Lower leg skin (tissue), 3 donors: ENCODE measurements around the gene SORCS2.

Experiments used
- POLR2A ChIP-seq, 2 donors: fragments of 450-650 bp; IDR thresholded peaks; one replicate each; pipeline ENCODE4 v1.6.1; 2016 to 2017; ENCODE audit warnings: antibody characterized with exemption in 2 of 2, mild to moderate bottlenecking in 1 of 2, moderate library complexity in 1 of 2
- TF ChIP-seq, protein P1 (sequence below), 3 donors: fragments of 450-650 bp; IDR thresholded peaks; one replicate each; pipeline ENCODE4 v1.5.1; 2016; ENCODE audit warnings: antibody characterized with exemption in 3 of 3, mild to moderate bottlenecking in 3 of 3, moderate library complexity in 2 of 3

- no peak for TF ChIP-seq POLR2A (IDR thresholded peaks at IDR 0.05)
- TF ChIP-seq, protein P1, sequence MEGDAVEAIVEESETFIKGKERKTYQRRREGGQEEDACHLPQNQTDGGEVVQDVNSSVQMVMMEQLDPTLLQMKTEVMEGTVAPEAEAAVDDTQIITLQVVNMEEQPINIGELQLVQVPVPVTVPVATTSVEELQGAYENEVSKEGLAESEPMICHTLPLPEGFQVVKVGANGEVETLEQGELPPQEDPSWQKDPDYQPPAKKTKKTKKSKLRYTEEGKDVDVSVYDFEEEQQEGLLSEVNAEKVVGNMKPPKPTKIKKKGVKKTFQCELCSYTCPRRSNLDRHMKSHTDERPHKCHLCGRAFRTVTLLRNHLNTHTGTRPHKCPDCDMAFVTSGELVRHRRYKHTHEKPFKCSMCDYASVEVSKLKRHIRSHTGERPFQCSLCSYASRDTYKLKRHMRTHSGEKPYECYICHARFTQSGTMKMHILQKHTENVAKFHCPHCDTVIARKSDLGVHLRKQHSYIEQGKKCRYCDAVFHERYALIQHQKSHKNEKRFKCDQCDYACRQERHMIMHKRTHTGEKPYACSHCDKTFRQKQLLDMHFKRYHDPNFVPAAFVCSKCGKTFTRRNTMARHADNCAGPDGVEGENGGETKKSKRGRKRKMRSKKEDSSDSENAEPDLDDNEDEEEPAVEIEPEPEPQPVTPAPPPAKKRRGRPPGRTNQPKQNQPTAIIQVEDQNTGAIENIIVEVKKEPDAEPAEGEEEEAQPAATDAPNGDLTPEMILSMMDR (IDR thresholded peaks at IDR 0.05), result no peak
Measured at GRCh38 chr4:7470522-7471128, 278.3 kb downstream of the SORCS2 start.
